GM12801 (cell line): ENCODE measurements around the gene CAPN7.

Experiments used
- TF ChIP-seq, protein P1 (sequence below): IDR thresholded peaks from one replicate; pipeline ENCODE4 v1.5.1; 2011; ENCODE audit warnings: control low read depth; ENCODE audit not compliant: insufficient read length; ENCODE audit errors: extremely low read depth

CAPN7 gene

DNA sequence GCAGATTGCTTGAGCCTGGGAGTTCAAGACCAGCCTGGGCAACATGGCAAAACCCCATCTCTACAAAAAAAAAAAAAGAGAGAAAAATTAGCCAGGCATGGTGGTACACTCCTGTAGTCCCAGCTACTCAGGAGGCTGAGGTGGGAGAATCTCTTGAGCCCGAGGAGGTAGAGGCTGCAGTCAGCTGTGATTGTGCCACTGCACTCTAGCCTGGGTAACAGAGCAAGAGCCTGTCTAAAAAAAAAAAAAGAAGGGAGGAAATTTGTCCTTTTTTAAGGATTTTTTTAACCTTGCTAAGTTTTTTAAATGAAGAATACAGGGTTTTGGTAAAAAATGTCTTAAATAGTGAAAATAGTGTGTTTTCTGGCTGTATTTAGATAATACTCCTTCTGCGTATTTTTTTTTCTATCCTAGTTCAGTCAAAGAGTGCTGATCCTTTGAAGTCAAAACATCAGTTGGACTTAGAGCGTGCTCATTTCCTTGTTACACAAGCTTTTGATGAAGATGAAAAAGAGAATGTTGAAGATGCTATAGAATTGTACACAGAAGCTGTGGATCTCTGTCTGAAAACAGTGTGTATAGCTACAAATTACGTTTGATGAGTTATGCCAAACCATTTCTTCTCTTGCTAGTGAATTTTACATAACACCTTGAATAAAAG lies 11.1 kb downstream of the CAPN7 start:
- TF ChIP-seq, protein P1, sequence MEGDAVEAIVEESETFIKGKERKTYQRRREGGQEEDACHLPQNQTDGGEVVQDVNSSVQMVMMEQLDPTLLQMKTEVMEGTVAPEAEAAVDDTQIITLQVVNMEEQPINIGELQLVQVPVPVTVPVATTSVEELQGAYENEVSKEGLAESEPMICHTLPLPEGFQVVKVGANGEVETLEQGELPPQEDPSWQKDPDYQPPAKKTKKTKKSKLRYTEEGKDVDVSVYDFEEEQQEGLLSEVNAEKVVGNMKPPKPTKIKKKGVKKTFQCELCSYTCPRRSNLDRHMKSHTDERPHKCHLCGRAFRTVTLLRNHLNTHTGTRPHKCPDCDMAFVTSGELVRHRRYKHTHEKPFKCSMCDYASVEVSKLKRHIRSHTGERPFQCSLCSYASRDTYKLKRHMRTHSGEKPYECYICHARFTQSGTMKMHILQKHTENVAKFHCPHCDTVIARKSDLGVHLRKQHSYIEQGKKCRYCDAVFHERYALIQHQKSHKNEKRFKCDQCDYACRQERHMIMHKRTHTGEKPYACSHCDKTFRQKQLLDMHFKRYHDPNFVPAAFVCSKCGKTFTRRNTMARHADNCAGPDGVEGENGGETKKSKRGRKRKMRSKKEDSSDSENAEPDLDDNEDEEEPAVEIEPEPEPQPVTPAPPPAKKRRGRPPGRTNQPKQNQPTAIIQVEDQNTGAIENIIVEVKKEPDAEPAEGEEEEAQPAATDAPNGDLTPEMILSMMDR = no peak

DNA sequence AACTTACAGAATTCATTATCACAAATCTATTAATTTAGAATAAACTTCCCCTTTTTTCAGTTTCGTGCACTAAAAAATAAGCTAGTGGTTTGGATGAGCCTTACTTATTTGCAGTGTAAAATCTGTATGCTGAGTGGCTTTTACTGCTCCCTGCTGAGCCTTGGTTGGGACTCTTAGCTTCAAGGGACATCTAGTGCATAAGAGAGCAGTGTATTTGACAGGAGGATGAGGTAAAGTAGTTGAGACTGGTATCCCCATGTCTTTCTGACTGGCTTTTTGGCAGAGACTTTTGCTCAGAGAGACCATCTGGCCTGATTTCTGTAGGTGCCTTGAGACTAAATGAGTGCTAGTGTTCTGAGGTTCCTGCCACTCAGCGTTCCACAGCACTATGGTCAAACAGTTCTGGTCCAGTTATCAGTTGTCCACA lies 11.8 kb downstream of the CAPN7 start:
- TF ChIP-seq, protein P1 = no peak

DNA sequence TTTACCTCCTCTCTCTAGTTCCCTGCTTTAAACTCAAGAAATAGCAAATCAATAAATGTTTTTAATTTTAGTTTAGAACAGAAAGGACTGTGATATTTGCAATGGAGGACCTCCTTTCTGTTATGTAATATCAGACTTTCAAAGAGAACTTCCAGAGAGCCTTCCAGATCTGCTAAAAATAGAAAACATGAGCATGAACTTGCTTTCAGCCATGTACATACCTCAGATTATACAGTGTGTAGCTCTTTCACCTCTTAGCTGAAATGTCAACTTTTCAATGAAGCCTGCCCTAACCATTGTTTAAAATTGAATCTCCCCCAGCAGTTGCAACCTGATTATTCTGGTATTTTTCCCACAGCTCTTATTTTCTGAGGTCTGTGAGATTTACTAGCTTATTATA lies 12.6 kb downstream of the CAPN7 start:
- TF ChIP-seq, protein P1 = no peak

DNA sequence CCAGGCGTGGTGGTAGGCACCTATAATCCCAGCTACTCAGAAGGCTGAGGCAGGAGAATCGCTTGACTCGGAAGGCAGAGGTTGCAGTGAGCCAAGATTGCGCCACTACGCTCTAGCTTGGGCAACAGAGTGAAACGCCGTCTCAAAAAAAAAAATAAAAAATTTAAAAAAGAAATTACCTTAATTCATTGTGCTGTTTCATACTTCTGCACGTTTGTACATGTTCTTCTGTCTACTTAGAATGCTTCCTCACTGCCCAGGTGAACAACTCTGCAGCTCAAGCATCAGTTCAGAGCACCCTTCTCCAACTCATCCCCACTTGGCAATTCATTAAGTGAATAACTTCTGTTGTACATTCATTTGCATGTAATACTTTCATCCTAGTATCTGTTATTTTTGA lies 14.0 kb downstream of the CAPN7 start:
- TF ChIP-seq, protein P1 = no peak

DNA sequence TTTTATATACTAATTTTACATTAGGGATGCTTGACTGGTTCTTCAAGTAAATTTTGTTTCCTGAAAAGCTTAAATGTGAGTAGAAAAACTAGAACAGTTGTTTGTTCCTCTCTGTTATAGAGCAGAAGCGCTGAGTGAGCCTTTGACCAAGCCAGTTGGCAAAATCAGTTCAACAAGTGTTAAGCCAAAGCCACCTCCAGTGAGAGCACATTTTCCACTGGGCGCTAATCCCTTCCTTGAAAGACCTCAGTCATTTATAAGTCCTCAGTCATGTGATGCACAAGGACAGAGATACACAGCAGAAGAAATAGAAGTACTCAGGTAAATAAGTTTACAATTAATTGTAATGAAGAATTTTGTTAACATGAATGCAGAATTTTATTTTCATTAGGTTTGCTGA lies 14.6 kb downstream of the CAPN7 start:
- TF ChIP-seq, protein P1 = no peak

DNA sequence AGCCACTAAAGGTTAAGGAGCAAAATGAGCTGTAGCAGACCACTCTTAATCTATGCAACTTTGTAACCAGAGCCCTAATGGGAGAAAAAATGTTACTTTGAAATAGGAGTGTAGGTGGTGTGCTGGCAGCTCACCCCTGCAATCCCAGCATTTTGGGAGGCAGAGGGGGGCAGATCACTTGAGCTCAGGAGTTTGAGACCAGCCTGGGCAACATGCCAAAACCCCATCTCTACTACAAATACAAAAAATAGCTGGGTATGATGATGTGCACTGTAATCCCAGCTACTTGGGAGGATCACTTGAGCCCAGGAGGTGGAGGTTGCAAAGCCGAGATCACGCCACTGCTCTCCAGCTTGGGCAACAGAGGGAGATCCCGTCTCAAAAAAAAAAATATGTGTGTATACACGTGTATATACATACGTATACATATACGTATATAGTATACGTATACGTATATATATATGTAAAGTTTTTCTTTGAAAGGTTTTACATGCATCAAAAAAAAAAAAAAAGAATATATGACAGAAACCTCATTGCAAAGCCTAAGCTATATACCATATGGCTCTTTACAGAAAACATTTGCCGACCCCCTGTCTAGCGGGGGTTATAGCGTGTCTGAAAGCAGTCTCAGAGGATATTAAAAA lies 15.7 kb downstream of the CAPN7 start:
- TF ChIP-seq, protein P1 = no peak

DNA sequence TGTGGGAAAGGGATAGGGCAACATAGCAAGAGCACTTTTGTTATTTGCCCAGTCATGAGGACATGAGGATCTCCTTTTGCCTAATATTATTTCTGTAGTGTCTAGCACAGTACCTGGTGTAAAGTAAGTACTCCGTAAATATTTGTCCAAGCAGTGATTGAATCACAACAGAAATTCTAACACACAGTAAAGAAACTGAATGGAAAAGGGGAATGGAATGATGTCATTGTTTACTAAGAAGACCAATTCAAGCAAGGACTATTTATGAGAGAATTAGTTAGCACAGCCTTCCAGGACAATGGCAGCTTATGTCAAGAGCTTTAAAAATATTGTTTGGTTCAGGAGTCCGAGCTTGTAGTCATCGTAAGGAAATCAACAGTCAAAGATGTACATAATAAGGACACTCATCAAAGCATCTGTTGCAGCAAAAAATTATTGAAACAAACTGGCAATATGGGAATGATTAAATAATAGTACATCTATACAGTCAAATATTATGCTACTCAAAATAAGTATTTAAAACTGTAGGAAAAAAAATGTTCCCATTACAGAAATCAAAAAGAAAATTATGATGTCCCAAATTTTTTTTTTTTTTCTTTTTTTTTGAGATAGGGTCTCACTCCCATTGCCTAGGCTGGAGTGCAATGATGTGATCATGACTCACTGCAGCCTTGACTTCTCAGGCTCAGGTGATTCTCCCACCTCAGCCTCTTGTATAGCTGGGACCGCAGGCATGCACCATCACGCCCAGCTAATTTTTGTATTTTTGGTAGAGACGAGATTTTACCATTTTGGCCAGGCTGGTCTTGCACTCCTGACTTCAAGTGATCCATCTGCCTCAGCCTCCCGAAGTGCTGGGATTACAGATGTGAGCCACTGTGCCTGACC lies 17.9 kb downstream of the CAPN7 start:
- TF ChIP-seq, protein P1 = no peak
